ENCODE measurements around the gene SACM1L. TPM values are rescaled to one million over a fixed set of nuclear protein-coding genes. Genes with fewer than 3 reads are reported as not detected.
A peak's percentile ranks its signal among the peaks of the same experiment; 100 is the strongest.

Gene SACM1L
- total RNA-seq, 1 donor from 2014 or later, result 39.4 TPM

GRCh38 chr3:45646051-45646585 lies 43.1 kb upstream of the SACM1L start:
- no peak overlapping the region for H3K4me3 Mint-ChIP-seq (ENCODE audit: unreplicated experiment)
- DNase-seq (ENCODE audit: low read depth) (no peak), FAIRE-seq (no peak)
- no peaks in the 10 kb centered on the region for H3K27me3 ChIP-seq (ENCODE audit: insufficient read depth, low read length)
- peaks cover 5% of the 10 kb centered on the region for H3K36me3 Mint-ChIP-seq (ENCODE audit: low read depth, unreplicated experiment)
- H3K9ac ChIP-seq (ENCODE audit: low read length), result peak overlapping the region; percentile 74
- peaks cover 52% of the 10 kb centered on the region for H3K4me1 Mint-ChIP-seq (ENCODE audit: low read depth, unreplicated experiment)
- TF ChIP-seq CTCF (IDR thresholded peaks at IDR 0.05; ENCODE audit: insufficient read depth, low read depth, low read length), result no peak
- TF ChIP-seq EZH2 (IDR thresholded peaks at IDR 0.05; ENCODE audit: insufficient read depth, low read length), result no peak
- no peaks in the 10 kb centered on the region for H3K27me3 Mint-ChIP-seq (ENCODE audit: low read depth, unreplicated experiment)
- H3K27ac ChIP-seq (ENCODE audit: low read depth, low read length), result peak overlapping the region; percentile 97
- no peaks in the 10 kb centered on the region for H3K9me3 Mint-ChIP-seq (ENCODE audit: unreplicated experiment)
- peaks cover 53% of the 10 kb centered on the region for H3K4me1 ChIP-seq (ENCODE audit: insufficient read depth, low read length)
- peak overlapping the region; percentile 93 for H3K27ac Mint-ChIP-seq (ENCODE audit: unreplicated experiment)
- H3K9me3 ChIP-seq (ENCODE audit: insufficient read depth, low read depth, low read length), result no peaks in the 10 kb centered on the region
- no peak overlapping the region for H3K4me3 ChIP-seq (ENCODE audit: insufficient read depth, low read depth, low read length)
- no peaks in the 10 kb centered on the region for H4K20me1 ChIP-seq (ENCODE audit: insufficient read depth, low read length)
- peaks cover 50% of the 10 kb centered on the region for H3K79me2 ChIP-seq (ENCODE audit: insufficient read depth, low read length)
- H3K4me2 ChIP-seq (ENCODE audit: low read length), result peak overlapping the region; percentile 18
- no peak overlapping the region for H2AFZ ChIP-seq (ENCODE audit: low read depth, low read length)
- no peaks in the 10 kb centered on the region for H3K36me3 ChIP-seq (ENCODE audit: insufficient read depth, low read length)

GRCh38 chr3:45647148-45647619 lies 42.0 kb upstream of the SACM1L start:
- no peak overlapping the region for H2AFZ ChIP-seq (ENCODE audit: low read depth, low read length)
- peaks cover 50% of the 10 kb centered on the region for H3K4me1 Mint-ChIP-seq (ENCODE audit: low read depth, unreplicated experiment)
- DNase-seq (ENCODE audit: low read depth) (peak; percentile 86), FAIRE-seq (peak; percentile 76)
- TF ChIP-seq EZH2 (IDR thresholded peaks at IDR 0.05; ENCODE audit: insufficient read depth, low read length) (no peak), CTCF (IDR thresholded peaks at IDR 0.05; ENCODE audit: insufficient read depth, low read depth, low read length) (no peak)
- peak overlapping the region; percentile 2 for H3K4me3 Mint-ChIP-seq (ENCODE audit: unreplicated experiment)
- H3K27me3 ChIP-seq (ENCODE audit: insufficient read depth, low read length), result no peaks in the 10 kb centered on the region
- no peaks in the 10 kb centered on the region for H3K36me3 ChIP-seq (ENCODE audit: insufficient read depth, low read length)
- H3K9me3 ChIP-seq (ENCODE audit: insufficient read depth, low read depth, low read length), result no peaks in the 10 kb centered on the region
- H3K9ac ChIP-seq (ENCODE audit: low read length), result peak overlapping the region; percentile 73
- H3K36me3 Mint-ChIP-seq (ENCODE audit: low read depth, unreplicated experiment), result peaks cover 5% of the 10 kb centered on the region
- peak overlapping the region; percentile 97 for H3K27ac ChIP-seq (ENCODE audit: low read depth, low read length)
- no peaks in the 10 kb centered on the region for H3K27me3 Mint-ChIP-seq (ENCODE audit: low read depth, unreplicated experiment)
- peaks cover 53% of the 10 kb centered on the region for H3K4me1 ChIP-seq (ENCODE audit: insufficient read depth, low read length)
- peak overlapping the region; percentile 56 for H3K27ac Mint-ChIP-seq (ENCODE audit: unreplicated experiment)
- peaks cover 45% of the 10 kb centered on the region for H3K79me2 ChIP-seq (ENCODE audit: insufficient read depth, low read length)
- no peaks in the 10 kb centered on the region for H3K9me3 Mint-ChIP-seq (ENCODE audit: unreplicated experiment)
- H4K20me1 ChIP-seq (ENCODE audit: insufficient read depth, low read length), result no peaks in the 10 kb centered on the region
- peak overlapping the region; percentile 52 for H3K4me2 ChIP-seq (ENCODE audit: low read length)
- no peak overlapping the region for H3K4me3 ChIP-seq (ENCODE audit: insufficient read depth, low read depth, low read length)

GRCh38 chr3:45653205-45653604 lies 36.0 kb upstream of the SACM1L start:
- H3K27ac Mint-ChIP-seq (ENCODE audit: unreplicated experiment), result peak overlapping the region; percentile 30
- no peak for FAIRE-seq
- H3K4me1 Mint-ChIP-seq (ENCODE audit: low read depth, unreplicated experiment), result peaks cover 6% of the 10 kb centered on the region

More at GRCh38 chr3:45653205-45653604, 36.0 kb upstream of the SACM1L start:
- Histone ChIP-seq H4K20me1 (ENCODE audit: insufficient read depth, low read length) (no peaks in the 10 kb centered on the region), H3K9ac (ENCODE audit: low read length) (no peak overlapping the region), H3K27ac (ENCODE audit: low read depth, low read length) (no peak overlapping the region), H3K4me3 (ENCODE audit: insufficient read depth, low read depth, low read length) (no peak overlapping the region), H2AFZ (ENCODE audit: low read depth, low read length) (no peak overlapping the region), H3K4me2 (ENCODE audit: low read length) (no peak overlapping the region), H3K27me3 (ENCODE audit: insufficient read depth, low read length) (no peaks in the 10 kb centered on the region), H3K4me1 (ENCODE audit: insufficient read depth, low read length) (no peaks in the 10 kb centered on the region), H3K79me2 (ENCODE audit: insufficient read depth, low read length) (peaks cover 27% of the 10 kb centered on the region), H3K36me3 (ENCODE audit: insufficient read depth, low read length) (no peaks in the 10 kb centered on the region), H3K9me3 (ENCODE audit: insufficient read depth, low read depth, low read length) (no peaks in the 10 kb centered on the region)
- H3K4me3 Mint-ChIP-seq (ENCODE audit: unreplicated experiment), result no peak overlapping the region
- H3K36me3 Mint-ChIP-seq (ENCODE audit: low read depth, unreplicated experiment), result peaks cover 2% of the 10 kb centered on the region
- no peaks in the 10 kb centered on the region for H3K27me3 Mint-ChIP-seq (ENCODE audit: low read depth, unreplicated experiment)
- H3K9me3 Mint-ChIP-seq (ENCODE audit: unreplicated experiment), result no peaks in the 10 kb centered on the region
- TF ChIP-seq EZH2 (IDR thresholded peaks at IDR 0.05; ENCODE audit: insufficient read depth, low read length) (no peak), CTCF (IDR thresholded peaks at IDR 0.05; ENCODE audit: insufficient read depth, low read depth, low read length) (no peak)
- no peak for DNase-seq (ENCODE audit: low read depth)
